ENCODE measurements around the gene PHF20.
"Not testable (repeated sequence)": the region's sequence is repeated elsewhere in the genome, so short reads cannot be mapped to it uniquely, and the experiment has no call there.

The PHF20 gene

DNA sequence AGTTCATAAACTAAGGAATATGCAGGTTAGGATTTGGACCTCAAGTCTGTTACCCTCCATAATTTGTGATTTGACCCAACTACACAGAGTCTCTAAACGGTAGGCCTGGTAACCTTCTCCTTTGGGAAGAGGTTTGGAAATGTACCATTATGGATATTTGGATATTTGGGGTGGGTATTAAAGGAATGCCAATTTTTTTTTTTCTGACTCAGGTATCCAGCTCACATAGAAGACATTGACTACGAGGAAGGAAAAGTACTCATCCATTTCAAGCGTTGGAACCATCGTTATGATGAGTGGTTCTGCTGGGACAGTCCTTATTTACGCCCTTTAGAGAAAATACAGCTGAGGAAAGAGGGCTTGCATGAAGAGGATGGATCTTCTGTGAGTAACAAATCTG is 70.5 kb downstream of the PHF20 start:
- DNase-seq: no peak
- Histone ChIP-seq H3K4me3 (no peak overlapping the region), H3K9me3 (peaks cover 0 to 4% (median 0%) of the 10 kb centered on the region in 3 donors), H3K4me1 (no peaks in the 10 kb centered on the region), H3K27me3 (no peaks in the 10 kb centered on the region), H3K27ac (no peak overlapping the region), H3K36me3 (peaks cover 21 to 52% (median 36%) of the 10 kb centered on the region in 3 donors)
- intact Hi-C loops (cut with DNase I; ENCODE audit: low total_unique reads): no loop called here
- TF ChIP-seq, protein P1, sequence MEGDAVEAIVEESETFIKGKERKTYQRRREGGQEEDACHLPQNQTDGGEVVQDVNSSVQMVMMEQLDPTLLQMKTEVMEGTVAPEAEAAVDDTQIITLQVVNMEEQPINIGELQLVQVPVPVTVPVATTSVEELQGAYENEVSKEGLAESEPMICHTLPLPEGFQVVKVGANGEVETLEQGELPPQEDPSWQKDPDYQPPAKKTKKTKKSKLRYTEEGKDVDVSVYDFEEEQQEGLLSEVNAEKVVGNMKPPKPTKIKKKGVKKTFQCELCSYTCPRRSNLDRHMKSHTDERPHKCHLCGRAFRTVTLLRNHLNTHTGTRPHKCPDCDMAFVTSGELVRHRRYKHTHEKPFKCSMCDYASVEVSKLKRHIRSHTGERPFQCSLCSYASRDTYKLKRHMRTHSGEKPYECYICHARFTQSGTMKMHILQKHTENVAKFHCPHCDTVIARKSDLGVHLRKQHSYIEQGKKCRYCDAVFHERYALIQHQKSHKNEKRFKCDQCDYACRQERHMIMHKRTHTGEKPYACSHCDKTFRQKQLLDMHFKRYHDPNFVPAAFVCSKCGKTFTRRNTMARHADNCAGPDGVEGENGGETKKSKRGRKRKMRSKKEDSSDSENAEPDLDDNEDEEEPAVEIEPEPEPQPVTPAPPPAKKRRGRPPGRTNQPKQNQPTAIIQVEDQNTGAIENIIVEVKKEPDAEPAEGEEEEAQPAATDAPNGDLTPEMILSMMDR (IDR thresholded peaks at IDR 0.05): no peak

GRCh38 chr20:35843894-35844293 is 72.1 kb downstream of the PHF20 start:
- intact Hi-C loops (cut with DNase I; ENCODE audit: low total_unique reads); DNase-seq; H3K27me3 ChIP-seq; H3K9me3 ChIP-seq; H3K27ac ChIP-seq; H3K4me1 ChIP-seq; H3K4me3 ChIP-seq: not testable (repeated sequence)
- H3K36me3 ChIP-seq: peaks cover 21 to 62% (median 36%) of the 10 kb centered on the region in 3 donors

DNA sequence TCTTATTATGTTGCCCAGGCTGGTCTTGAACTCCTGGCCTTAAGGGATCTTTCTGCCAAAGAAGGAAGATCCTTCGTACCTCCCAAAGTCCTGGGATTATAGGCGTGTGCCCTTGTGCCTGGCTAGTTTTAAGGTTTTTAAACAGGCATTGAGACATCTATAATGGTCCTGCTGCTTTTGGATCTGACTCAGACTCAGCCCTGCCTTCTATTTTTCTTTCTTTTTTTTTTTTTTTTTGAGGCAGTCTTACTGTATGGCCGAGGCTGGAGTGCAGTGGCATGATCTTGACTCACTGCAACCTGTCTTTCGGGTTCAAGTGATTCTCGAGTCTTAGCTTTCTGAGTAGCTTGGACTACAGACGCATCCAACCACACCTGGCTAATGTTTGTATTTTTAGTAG is 73.7 kb downstream of the PHF20 start:
- Histone ChIP-seq H3K27me3 (no peaks in the 10 kb centered on the region), H3K9me3 (peaks cover 0 to 4% (median 0%) of the 10 kb centered on the region in 3 donors), H3K36me3 (peaks cover 21 to 62% (median 36%) of the 10 kb centered on the region in 3 donors), H3K4me3 (no peak overlapping the region), H3K27ac (no peak overlapping the region), H3K4me1 (peaks cover 0 to 16% (median 1%) of the 10 kb centered on the region in 4 donors)
- TF ChIP-seq, protein P1 (IDR thresholded peaks at IDR 0.05): no peak
- DNase-seq: no peak
- intact Hi-C loops (cut with DNase I; ENCODE audit: low total_unique reads): no loop called here

GRCh38 chr20:35849706-35850105 is 77.9 kb downstream of the PHF20 start:
- peak overlapping the region; percentile 36 to 50 for H3K27ac ChIP-seq
- peak in 1 of 2 donors; percentile 23 for DNase-seq

GRCh38 chr20:35851659-35852058 is 79.8 kb downstream of the PHF20 start:
- Histone ChIP-seq H3K36me3 (peaks cover 0 to 39% (median 13%) of the 10 kb centered on the region in 3 donors), H3K4me1 (peaks cover 0 to 16% (median 1%) of the 10 kb centered on the region in 4 donors)
- H3K27me3 ChIP-seq; H3K9me3 ChIP-seq; H3K4me3 ChIP-seq; intact Hi-C loops (cut with DNase I; ENCODE audit: low total_unique reads); DNase-seq; H3K27ac ChIP-seq: not testable (repeated sequence)

More at GRCh38 chr20:35849706-35850105, 77.9 kb downstream of the PHF20 start:
- Histone ChIP-seq H3K36me3 (peaks cover 0 to 58% (median 22%) of the 10 kb centered on the region in 3 donors), H3K9me3 (no peaks in the 10 kb centered on the region), H3K4me1 (peaks cover 0 to 16% (median 1%) of the 10 kb centered on the region in 4 donors), H3K4me3 (no peak overlapping the region), H3K27me3 (no peaks in the 10 kb centered on the region)
- TF ChIP-seq, protein P1 (IDR thresholded peaks at IDR 0.05): no peak
- intact Hi-C loops (cut with DNase I; ENCODE audit: low total_unique reads): no loop called here

DNA sequence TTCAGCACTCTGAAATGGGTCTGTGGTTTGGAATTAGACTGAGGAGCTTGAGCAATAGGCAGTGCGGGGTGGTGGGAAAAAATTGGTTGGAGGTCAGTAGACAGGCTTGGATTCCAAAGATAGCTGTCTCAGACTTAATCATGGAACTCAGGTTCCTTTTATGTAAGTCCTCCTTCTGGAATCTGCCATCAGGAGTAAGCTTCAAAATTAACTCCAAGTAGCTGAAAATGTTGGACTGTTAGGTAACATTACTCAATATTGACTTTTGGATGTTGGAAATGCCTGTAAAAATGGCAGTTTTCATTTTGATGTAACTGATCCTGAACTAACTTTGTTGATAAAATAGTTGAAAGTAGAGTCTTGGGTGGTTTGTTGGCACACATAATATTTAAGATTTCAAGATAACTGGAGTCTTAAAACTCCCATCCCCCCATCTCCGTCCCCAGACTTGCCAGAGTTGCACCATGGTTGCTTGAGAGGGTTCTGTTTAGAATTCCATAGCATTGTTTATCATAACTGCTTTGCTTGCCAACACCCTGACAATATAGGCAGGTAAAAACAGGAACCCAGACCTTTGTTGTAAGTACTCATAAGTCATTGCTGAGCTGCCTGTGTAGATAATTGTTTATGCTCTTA is 83.0 kb downstream of the PHF20 start:
- TF ChIP-seq, protein P1 (IDR thresholded peaks at IDR 0.05): no peak
- H3K27me3 ChIP-seq: no peaks in the 10 kb centered on the region
- no peak overlapping the region for H3K4me3 ChIP-seq
- H3K4me1 ChIP-seq: peaks cover 0 to 5% (median 0%) of the 10 kb centered on the region in 4 donors
- intact Hi-C loops (cut with DNase I; ENCODE audit: low total_unique reads): no loop called here
- no peak overlapping the region for H3K27ac ChIP-seq
- H3K36me3 ChIP-seq: peaks cover 0 to 30% (median 13%) of the 10 kb centered on the region in 3 donors
- no peak for DNase-seq
- H3K9me3 ChIP-seq: no peaks in the 10 kb centered on the region

- H3K4me3 ChIP-seq; H3K27ac ChIP-seq; H3K27me3 ChIP-seq; H3K4me1 ChIP-seq; H3K9me3 ChIP-seq; intact Hi-C loops (cut with DNase I; ENCODE audit: low total_unique reads); DNase-seq: not testable (repeated sequence)
- peaks cover 0 to 30% (median 13%) of the 10 kb centered on the region in 3 donors for H3K36me3 ChIP-seq
Observed at GRCh38 chr20:35855641-35856040, 83.8 kb downstream of the PHF20 start.
